NCI-H82 (cell line): ENCODE data around the gene B4GALNT1.
A peak's percentile ranks its signal among the peaks of the same experiment; 100 is the strongest.
"Not testable (repeated sequence)": the region's sequence is repeated elsewhere in the genome, so short reads cannot be mapped to it uniquely, and the experiment has no call there.

Experiments
- DNase-seq: peaks from one replicate; lab custom pipeline; 2025; lab: John Stamatoyannopoulos, UW

The B4GALNT1 gene

GRCh38 chr12:57609101-57609780 is 23.8 kb downstream of the B4GALNT1 start:
- DNase-seq, result peak; percentile 31

GRCh38 chr12:57607958-57608663 is 24.9 kb downstream of the B4GALNT1 start:
- peak; percentile 87 for DNase-seq

- DNase-seq, result no peak
These were observed 26.2 kb downstream of the B4GALNT1 start for GRCh38 chr12:57606821-57607220.

GRCh38 chr12:57606399-57606798 is 26.6 kb downstream of the B4GALNT1 start:
- DNase-seq, result no peak

- DNase-seq, result no peak
These were observed 27.1 kb downstream of the B4GALNT1 start for GRCh38 chr12:57605811-57606311.

- peak; percentile 75 for DNase-seq
These were observed 27.8 kb downstream of the B4GALNT1 start for GRCh38 chr12:57604992-57605810.

GRCh38 chr12:57604454-57604991 is 28.5 kb downstream of the B4GALNT1 start, which contains the start of gene DTX3:
TSS of gene DTX3 (plus strand) at chr12:57604824. CDS start at chr12:57606518, 1,694 bp downstream.
- peak; percentile 73 for DNase-seq

GRCh38 chr12:57603815-57604453 is 29.1 kb downstream of the B4GALNT1 start:
- DNase-seq, result peak; percentile 32

GRCh38 chr12:57603324-57603723 is 29.7 kb downstream of the B4GALNT1 start:
- DNase-seq, result no peak

GRCh38 chr12:57602544-57602943 is 30.5 kb downstream of the B4GALNT1 start:
- DNase-seq, result peak; percentile 84

GRCh38 chr12:57600395-57600794 is 32.6 kb downstream of the B4GALNT1 start:
- DNase-seq, result no peak

GRCh38 chr12:57593187-57593586 is 39.8 kb downstream of the B4GALNT1 start:
- DNase-seq, result peak; percentile 88

GRCh38 chr12:57592551-57593165 is 40.3 kb downstream of the B4GALNT1 start:
- DNase-seq, result peak; percentile 46

GRCh38 chr12:57591782-57592325 is 41.1 kb downstream of the B4GALNT1 start:
- no peak for DNase-seq

GRCh38 chr12:57590864-57591781 is 41.9 kb downstream of the B4GALNT1 start, which contains the start of gene PIP4K2C:
TSS of gene PIP4K2C (plus strand) at chr12:57591192. CDS start at chr12:57591290, 98 bp downstream.
- DNase-seq, result peak; percentile 86

GRCh38 chr12:57590479-57590863 is 42.5 kb downstream of the B4GALNT1 start:
- no peak for DNase-seq

- DNase-seq, result not testable (repeated sequence)
These were observed 43.9 kb downstream of the B4GALNT1 start for GRCh38 chr12:57588951-57589610.

- DNase-seq, result no peak
These were observed 46.1 kb downstream of the B4GALNT1 start for GRCh38 chr12:57586832-57587429.

GRCh38 chr12:57586128-57586527 is 46.9 kb downstream of the B4GALNT1 start:
- DNase-seq, result no peak
